ENCODE measurements around the gene KIF3C.
A peak's percentile ranks its signal among the peaks of the same experiment; 100 is the strongest.
"Not testable (repeated sequence)": the region's sequence is repeated elsewhere in the genome, so short reads cannot be mapped to it uniquely, and the experiment has no call there.

KIF3C gene

DNA sequence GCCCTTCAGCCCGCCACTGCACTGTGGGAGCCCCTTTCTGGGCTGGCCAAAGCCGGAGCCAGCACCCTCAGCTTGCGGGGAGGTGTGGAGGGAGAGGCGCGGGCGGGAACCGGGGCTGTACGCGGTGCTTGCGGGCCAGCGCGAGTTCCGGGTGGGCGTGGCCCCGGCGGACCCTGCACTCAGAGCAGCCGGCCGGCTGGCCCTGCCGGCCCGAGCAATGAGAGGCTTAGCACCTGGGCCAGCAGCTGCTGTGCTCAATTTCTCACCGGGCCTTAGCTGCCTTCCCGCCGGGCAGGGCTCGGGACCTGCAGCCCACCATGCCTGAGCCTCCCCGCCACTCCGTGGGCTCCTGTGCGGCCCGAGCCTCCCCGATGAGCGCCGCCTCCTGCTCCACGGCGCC is 66.9 kb downstream of the KIF3C start:
- DNase-seq = not testable (repeated sequence)

DNA sequence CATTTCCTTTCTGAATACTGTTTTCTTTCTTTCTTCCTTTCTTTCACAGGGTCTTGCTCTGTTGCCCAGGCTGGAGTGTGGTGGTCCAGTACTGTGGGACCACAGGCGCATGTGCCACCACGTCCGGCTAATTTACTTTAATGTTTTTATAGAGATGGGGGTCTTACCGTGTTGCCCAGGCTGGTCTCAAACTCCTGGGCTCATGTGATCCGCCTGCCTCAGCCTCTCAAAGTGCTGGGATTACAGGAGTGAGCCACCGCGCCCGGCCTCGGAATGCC is 68.7 kb downstream of the KIF3C start:
- DNase-seq = not testable (repeated sequence)

DNA sequence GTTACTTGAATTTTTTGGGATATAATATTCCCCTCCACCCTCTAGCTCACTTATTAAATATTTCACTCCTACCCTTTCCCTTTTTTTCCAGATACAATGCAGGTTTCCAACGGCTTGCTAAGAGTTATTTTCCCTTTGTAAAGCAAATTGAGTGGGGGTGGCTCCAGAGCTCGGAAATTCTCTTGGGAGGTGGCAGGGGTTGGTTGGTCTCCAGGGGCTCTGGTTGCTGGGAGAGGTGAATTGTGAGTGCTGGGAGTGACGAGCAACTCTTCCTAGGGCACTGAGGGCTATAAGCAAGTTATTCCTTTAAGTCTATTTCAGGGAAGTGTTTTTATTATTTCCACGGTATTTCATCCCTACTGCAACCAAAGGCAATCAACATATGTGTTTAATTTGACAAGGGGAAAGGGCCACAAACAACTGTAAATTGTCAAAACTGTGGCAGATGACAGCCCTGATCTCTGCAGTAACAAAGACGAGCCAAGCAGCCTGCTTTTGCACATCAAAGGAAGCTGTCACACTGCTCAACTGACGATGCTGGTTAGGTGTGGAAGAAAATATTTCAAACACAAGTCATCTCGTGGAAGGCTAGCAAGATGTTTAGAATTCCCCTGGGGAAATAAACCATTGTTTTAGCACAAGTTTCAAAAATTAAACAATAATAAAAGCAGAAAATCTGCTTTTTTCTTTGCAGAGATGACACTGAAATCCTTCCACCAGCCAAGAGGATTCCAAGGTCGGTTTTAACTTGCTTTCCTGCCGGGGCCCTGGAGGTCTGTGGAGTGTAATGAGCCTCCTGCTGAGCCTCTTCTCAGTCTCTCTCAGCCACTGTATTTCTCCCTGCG is 69.2 kb downstream of the KIF3C start:
- no peak for DNase-seq

DNA sequence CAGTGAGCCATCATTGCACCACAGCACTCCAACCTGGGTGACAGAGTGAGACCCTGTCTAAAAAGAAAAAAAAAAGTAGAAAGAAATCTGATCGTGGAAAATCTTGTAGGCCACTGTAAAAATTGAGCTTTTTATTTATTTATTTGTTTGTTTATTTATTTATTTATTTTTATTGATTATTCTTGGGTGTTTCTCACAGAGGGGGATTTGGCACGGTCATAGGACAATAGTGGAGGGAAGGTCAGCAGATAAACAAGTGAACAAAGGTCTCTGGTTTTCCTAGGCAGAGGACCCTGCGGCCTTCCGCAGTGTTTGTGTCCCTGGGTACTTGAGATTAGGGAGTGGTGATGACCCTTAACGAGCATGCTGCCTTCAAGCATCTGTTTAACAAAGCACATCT is 72.7 kb downstream of the KIF3C start:
- DNase-seq = not testable (repeated sequence)

DNA sequence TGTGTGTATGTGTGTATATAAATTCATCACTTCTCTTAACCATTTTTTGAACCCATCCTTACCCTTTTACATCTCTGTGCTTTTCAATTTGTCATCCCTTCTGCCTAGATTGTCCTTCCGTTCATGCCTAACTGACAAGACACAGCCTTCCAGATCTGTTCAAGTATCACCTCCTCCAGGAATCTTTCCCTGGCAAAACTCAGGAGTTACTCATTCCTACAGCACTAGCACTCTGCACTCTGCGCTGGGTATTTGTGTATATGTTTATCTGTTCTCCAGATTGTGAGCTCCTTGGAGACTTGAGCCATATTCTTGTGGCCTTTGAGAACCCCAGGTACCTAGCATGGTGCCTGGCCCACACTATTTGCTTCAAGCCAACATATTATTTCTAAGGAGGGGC is 77.2 kb downstream of the KIF3C start:
- no peak for DNase-seq

DNA sequence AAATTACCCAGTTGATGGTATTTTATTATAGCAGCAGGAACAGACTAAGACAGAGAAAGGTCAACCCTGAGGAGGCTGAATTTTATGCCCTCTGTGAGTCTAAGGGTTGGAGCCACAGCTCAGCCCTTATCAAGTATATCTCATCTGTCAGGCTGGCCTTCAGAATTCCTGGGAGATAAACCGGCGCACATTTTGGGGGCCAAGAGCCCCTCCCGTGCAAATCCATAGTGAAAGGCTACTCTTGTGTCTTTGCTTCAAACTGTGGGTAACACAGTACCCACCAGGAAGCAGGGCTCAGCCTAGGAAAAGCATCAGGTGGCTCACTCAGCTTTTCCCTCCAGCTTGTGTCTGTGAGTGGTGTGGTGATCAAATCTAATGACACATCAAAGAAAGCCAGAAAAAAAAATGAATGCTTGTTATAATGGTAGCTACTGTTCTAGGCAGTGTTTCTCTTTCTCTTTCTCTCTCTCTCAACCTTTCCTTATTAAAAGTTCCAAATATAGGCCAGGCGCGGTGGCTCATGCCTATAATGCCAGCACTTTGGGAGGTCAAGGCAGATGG is 79.0 kb downstream of the KIF3C start:
- DNase-seq = no peak

DNA sequence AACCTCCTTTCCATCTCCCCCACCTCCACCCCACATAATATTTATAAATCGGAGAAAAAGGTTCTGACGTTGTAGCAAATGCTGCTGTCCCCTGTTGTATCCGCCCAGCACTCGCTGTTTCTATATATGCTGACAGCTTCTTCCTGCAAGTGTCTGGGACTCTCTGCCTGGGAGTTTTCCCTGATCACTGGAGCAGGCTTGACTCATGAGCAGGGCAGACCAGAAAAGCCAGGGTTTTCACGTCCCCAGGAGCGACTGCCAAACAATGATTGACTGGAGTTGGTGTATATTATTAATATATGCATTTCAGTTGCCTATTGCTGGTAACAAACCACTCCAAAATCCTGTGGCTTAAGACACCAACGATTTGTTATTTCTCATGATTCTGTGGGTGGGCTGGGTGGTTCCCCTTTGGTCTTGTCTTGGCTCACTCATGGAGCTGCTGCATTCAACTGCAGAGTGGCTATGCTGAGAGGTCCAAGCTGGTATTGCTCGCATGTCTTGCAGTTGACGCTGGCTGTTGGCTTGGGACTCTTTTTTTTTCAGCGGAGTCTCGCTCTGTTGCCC is 82.8 kb downstream of the KIF3C start:
- no peak for DNase-seq

DNA sequence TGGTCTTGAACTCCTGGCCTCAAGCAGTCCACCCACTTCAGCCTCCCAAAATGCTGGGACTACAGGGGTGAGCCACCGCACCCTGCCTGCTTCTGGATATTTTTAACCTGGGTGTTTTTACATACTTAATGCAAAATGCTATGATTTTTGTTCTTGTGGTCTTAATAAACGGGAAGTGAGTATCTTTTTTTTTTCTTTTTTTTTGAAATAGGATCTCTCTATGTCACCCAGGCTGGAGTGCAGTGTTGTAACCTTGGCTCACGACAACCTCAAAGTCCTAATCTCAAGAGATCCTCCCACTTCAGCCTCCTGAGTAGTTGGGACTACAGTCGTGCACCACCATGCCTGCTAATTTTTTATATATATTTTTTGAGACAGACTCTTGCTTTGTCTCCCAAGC is 84.8 kb downstream of the KIF3C start:
- no peak for DNase-seq

DNA sequence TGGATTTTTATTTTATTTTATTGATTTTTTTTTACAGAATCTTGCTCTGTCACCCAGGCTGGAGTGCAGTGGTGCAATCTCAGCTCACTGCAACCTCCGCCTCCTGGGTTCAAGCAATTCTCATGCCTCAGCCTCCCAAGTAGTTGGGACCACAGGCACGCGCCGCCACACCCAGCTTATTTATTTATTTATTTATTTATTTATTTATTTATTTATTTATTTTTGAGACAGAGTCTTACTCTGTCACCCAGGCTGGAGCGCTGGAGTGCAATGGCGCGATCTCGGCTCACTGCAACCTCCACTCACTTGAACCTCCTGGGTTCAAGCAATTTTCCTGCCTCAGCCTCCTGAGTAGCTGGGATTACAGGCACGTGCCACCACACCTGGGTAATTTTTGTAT is 86.0 kb downstream of the KIF3C start:
- DNase-seq = not testable (repeated sequence)

DNA sequence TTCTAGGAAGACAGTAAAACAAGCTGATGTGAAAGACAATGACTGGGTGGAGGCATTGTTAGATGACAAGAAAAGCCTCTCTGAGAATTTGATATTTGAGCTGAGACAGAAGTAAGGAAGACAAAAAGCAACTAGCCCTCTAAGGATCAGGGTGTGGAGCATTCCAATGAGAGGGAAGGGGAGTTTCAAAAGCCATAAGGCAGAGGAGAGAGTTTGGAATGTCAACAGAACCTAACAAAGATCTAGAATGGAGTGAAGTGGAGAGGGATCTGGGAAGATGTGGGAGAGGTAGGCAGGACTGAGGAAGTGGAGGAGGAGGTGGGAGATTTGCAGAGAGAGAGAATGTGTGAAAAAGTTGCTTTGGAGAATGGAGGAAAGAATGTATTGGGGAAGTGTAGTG is 86.7 kb downstream of the KIF3C start:
- no peak for DNase-seq

DNA sequence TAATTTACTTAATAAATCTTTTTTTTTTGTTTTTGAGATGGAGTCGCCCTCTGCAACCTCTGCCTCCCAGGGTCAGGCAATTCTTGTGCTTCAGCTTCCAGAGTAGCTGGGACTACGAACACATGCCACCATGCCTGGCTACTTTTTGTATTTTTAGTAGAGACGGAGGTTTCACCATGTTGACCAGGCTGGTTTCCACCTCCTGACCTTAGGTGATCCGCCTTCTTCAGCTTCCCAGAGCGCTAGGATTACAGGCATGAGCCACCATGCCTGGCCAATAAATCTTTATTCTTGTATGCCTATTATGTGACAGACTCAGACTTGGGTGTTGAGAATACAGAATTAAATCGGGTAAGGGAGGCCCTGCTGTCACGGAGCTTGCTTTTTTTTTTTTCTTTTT is 87.3 kb downstream of the KIF3C start:
- DNase-seq = no peak

DNA sequence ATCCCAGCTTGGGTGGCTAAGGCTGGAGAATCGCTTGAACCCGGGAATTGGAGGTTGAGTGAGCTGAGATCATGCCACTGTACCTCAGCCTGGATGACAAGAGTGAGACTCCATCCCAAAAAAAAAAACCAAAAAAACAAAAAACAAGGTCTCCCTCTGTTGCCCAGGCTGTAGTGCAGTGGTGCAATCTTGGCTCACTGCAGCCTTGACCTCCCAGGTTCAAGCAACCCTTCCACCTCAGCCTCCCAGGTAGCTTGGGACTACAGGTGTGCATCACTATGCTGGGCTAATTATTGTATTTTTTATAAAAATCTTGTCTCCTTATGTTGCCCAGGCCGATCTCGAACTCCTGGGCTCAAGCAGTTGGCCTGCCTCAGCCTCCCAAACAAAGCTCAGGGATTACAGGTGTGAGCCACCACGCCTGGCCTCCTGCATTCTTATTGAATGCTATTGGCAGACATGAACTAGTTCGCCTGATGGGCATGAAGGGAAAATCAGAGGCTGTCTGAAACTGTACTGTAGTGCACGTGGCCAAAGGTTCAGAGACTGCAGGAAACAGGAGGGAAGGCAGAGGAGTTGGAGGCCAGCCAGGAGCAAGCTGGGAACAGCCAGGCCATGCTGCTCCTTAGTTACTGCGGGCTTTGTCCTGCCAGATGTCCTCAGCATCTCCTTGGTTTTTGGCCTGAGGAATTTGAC is 88.0 kb downstream of the KIF3C start:
- DNase-seq = no peak

DNA sequence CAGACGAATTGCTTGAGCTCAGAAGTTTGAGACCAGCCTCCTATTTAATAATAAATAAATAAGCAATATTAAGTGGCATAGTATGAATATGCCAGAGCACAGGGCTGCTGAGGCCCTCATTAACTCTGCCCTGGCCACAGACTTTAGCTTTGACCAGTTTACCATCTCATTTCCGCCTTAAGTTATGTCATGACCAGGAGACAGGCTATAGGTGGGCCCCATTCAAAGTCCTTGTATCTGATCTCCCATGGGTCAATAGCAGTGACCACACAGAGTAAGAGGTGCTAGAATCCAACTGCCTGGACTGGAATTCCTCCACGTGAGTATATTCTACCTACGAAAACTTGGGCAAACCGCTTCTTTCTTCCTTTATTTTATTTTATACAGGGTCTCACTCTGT is 90.6 kb downstream of the KIF3C start:
- DNase-seq = no peak

DNA sequence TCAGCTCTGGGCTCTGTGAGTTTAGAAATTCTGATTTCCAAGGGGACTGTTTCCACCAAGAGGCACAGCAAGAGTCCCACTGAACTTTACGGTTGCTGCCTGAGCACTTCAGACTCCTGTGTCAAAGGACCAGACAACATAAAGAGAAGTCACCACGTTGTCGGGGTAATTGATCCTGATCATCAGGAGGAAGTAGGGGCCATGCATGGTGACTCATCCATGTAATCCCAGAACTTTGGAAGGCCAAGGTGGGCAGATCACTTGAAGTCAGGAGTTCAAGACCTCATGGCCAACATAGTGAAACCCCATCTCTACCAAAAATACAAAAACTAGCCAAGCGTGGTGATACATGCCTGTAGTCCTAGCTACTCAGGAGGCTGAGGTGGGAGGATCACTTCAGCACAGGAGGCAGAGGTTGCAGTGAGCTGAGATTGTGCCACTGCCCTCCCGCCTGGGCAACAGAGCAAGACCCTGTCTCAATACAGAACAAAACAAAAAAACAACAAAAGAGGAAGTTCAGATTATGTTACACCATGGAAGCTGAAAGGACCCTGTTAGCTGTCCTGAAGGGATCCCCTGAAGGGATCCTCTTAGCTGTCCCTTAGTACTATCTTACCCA is 94.6 kb downstream of the KIF3C start:
- no peak for DNase-seq

DNA sequence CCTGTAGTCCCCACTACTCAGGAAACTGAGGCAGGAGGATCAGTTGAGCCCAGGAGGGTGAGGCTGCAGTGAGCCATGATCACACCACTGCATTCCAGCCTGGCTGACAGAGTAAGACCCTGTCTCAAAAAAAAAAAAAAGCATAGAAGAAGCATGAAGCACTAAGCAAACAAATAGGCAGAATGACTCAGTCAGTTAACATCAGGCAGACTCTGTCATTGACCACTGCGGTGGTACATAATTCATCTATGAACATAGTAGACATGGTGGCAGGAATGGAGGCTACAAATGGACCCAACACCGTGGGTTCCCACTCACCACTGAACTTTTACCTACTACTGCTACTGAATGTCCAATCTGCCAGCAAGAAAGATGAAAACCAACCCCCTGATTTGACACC is 96.4 kb downstream of the KIF3C start:
- no peak for DNase-seq

DNA sequence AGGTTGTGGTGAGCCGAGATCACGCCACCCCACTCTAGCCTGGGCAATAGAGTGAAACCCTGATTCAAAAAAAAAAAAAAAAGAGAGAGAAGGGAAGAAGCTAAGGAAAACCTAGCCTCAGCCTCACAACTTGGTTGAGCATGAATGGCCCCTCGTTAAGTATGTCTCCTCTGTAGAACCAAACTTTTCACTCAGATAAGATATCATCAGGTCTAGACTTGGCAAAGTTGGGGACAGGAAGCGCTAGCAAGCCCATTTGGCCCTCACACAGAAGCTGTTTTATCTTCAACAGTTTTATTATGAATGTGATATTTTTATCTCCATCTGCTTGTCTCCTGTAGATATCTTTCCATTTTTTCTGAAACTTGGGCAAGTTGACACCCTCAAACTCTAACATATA is 100.5 kb downstream of the KIF3C start:
- DNase-seq = no peak

DNA sequence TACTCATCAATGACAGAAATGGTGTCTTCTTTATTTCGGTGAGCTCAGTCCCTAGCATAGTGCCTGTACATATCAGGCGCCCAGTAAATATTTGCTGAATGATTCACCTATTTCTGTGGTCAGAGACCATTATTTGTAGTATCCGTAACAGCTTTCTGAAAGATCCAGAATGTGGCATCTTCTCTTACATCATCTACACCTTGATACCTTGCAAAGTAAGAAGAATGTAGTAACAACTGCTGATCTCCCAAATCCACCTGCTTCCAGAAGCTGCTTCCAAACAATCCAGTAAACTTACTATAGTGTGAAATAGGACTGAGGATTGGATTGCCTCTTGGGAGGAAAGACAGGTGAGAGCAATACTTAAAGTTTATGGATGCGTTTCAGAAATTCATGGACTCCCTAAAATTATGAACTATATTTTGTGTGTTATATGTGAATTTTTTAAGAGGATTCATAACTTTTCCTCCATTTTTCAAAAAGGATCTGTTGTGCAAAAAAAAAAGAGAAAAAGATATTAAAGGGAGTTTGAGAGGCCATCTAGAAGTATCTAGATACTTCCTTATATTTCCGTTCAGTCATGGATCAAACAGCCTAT is 103.1 kb downstream of the KIF3C start:
- DNase-seq = no peak

DNA sequence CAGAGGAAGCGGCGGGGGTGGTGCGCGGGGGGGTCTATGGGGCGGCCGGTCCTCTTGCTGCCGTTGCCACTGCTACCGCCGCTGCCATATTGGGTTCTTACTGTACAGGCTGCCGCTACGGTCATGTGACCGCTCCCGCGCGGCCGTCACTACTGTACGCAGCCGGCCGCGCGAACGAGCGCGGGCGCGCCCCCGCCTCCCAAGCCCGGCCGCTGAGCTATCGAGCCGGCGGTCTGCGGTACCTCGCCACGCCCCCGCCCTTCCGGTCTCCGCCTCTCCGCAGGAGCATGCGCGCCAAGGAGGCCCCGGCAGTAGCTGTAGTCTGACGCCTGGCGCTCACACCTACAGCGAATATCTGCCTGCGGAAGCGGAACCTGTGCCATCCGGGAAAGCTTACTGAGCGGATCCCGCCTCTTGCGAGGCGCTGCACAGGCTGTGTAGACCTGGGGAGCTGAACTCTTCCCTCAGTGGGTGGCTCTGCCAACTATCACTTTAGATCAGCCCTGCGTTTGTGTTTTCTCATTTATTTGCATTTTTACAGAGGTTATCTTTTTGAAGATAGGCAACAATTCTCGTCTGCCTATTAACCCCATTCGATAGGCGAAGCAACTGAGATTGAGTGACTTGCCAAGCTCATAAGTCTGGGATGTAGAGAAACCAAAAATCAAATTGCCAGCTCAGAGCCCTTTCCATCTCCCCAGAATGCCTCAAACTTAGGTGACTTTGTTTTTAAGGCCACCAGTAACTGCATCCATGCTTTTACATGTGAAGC is 103.8 kb downstream of the KIF3C start, which contains the start of gene ASXL2:
ASXL2 (minus strand) TSS at position 127 of the 772 bp plus-strand sequence. CDS start 265 bp downstream, outside the sequence.
- peak; percentile 91 for DNase-seq

DNA sequence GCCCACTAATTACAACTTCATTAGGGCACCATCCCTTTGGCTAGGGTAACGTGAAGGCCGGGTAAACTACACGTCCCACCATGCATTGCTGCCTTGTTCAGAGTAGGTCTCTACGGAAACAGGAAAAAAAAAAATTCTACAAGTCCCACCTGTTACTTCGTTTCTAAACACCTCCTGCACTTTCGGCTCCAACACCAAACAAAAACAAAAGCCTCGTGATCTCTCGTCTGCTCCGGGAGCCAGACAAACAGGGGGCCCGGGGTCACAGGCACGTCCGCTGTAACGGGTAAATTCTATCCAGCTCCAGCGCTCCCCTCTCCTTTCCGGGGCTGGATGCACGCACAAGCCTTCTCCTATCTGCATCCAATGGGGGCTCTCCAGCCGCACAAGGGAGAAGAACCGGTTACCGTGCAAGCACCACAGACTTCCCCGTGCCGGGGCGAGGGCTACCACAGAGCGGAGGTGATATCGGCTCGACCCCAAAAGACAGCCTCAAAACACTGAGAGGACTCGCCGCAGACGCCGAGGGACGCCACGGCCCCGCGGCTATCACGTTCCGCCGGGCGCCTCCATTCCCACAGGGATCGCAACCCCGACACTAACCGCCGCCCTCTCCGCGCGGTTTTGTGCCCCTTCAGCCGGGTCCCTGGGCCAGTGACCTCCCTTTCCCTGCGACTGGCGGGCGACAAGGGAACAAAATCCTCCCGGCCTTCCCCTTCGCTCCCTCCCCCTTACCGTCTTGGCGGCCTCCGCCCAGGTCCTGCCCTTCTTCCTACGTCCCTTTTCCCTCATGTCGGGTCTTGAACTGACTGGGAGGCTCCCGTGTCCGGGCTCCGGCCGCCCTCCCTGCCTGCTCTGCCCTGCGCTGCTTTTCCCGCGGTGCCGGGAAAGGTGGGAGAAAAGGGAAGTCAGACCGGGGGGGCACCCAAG is 104.6 kb downstream of the KIF3C start:
- DNase-seq = peak; percentile 27
